Measurements from ENCODE around the gene SESN2. TPM values are rescaled to one million over a fixed set of nuclear protein-coding genes. Genes with fewer than 3 reads are reported as not detected.

The SESN2 gene
- total and polyA plus RNA-seq, 10 of the 15 experiments (the other 5 are each of a cell fraction or from before 2014, with no cell fraction given): 1.5 to 40.9 (median 17.8) TPM

DNA sequence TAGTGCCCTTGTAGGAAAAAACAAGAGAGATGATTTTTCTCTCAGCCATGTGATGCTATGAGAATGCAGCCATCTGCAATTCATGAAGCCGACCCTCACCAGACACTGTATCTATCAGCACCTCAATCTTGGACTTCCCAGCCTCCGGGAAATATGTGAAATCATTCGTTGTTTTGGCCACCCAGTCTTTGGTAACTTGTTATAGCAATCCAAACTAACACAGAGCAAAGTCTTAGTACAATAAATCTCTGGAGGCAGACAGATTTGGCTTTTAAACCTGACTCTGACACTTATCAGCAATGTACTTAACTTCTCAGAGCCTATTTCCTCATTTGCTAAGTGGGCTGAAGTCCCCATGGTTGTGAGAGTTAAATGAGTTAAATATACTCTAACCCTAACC lies 64.4 kb downstream of the SESN2 start (continued):
- TF ChIP-seq, protein P1, sequence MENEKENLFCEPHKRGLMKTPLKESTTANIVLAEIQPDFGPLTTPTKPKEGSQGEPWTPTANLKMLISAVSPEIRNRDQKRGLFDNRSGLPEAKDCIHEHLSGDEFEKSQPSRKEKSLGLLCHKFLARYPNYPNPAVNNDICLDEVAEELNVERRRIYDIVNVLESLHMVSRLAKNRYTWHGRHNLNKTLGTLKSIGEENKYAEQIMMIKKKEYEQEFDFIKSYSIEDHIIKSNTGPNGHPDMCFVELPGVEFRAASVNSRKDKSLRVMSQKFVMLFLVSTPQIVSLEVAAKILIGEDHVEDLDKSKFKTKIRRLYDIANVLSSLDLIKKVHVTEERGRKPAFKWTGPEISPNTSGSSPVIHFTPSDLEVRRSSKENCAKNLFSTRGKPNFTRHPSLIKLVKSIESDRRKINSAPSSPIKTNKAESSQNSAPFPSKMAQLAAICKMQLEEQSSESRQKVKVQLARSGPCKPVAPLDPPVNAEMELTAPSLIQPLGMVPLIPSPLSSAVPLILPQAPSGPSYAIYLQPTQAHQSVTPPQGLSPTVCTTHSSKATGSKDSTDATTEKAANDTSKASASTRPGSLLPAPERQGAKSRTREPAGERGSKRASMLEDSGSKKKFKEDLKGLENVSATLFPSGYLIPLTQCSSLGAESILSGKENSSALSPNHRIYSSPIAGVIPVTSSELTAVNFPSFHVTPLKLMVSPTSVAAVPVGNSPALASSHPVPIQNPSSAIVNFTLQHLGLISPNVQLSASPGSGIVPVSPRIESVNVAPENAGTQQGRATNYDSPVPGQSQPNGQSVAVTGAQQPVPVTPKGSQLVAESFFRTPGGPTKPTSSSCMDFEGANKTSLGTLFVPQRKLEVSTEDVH (IDR thresholded peaks at IDR 0.05; ENCODE audit: low read depth, partially characterized antibody): no peak
- TF ChIP-seq, protein P2, sequence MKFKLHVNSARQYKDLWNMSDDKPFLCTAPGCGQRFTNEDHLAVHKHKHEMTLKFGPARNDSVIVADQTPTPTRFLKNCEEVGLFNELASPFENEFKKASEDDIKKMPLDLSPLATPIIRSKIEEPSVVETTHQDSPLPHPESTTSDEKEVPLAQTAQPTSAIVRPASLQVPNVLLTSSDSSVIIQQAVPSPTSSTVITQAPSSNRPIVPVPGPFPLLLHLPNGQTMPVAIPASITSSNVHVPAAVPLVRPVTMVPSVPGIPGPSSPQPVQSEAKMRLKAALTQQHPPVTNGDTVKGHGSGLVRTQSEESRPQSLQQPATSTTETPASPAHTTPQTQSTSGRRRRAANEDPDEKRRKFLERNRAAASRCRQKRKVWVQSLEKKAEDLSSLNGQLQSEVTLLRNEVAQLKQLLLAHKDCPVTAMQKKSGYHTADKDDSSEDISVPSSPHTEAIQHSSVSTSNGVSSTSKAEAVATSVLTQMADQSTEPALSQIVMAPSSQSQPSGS (IDR thresholded peaks at IDR 0.05; ENCODE audit: low read length): no peak
- TF ChIP-seq FOS (IDR thresholded peaks at IDR 0.05; ENCODE audit: borderline replicate concordance, extremely low read depth, insufficient read length) (no peak), LARP7 (IDR thresholded peaks at IDR 0.05) (no peak), E2F4 (IDR thresholded peaks at IDR 0.05; ENCODE audit: low read depth, low read length) (no peak), FOXM1 (IDR thresholded peaks at IDR 0.05; ENCODE audit: low read depth, low read length) (no peak), HCFC1 (IDR thresholded peaks at IDR 0.05; ENCODE audit: low read length) (no peak), MLLT1 (IDR thresholded peaks at IDR 0.05) (no peak), JUNB (IDR thresholded peaks at IDR 0.05) (no peak), ELK1 (IDR thresholded peaks at IDR 0.05; ENCODE audit: low read depth, low read length) (no peak), ZNF217 (IDR thresholded peaks at IDR 0.05) (no peak)

Measured in GM12878 (cell line).